CD14-positive monocyte (primary cell): Measurements from ENCODE around the gene DNAJA3. TPM values are rescaled to one million over a fixed set of nuclear protein-coding genes. Genes with fewer than 3 reads are reported as not detected.

Experiments
- DNase-seq, 3 donors: peaks; one replicate each; pipeline ENCODE4 v3.0.0-alpha.2; 2011 to 2022
- H2AFZ ChIP-seq: 2 replicates; pipeline ENCODE4 v1.6.0; 2012; ENCODE audit warnings: mild to moderate bottlenecking, low read depth, low read length, inconsistent platforms; ENCODE audit not compliant: insufficient read depth, poor library complexity, severe bottlenecking
- H3K27ac ChIP-seq, 2 donors: 1 replicate in 1 of 2; 2 replicates in 1 of 2; pipeline ENCODE4 v1.5.1; 2012 to 2013; ENCODE audit warnings: low read length in 2 of 2, control low read depth in 1 of 2, inconsistent platforms in 1 of 2, low read depth in 1 of 2, mild to moderate bottlenecking in 1 of 2
- H3K27me3 ChIP-seq, 2 donors: one replicate each; pipeline versions ENCODE4 v1.6.0 to v1.6.1; 2011 to 2013; ENCODE audit warnings: low read length in 2 of 2; ENCODE audit not compliant: control insufficient read depth in 2 of 2, insufficient read depth in 2 of 2
- H3K36me3 ChIP-seq, 2 donors: replicated peaks in 1 of 2; 1 replicate in 1 of 2; 2 replicates in 1 of 2; pipeline versions ENCODE4 v1.5.1 to v1.6.1; 2012 to 2013; ENCODE audit warnings: low read length in 2 of 2, control low read depth in 1 of 2, inconsistent platforms in 1 of 2, mild to moderate bottlenecking in 1 of 2; ENCODE audit not compliant: insufficient read depth in 2 of 2, control insufficient read depth in 1 of 2
- H3K4me1 ChIP-seq, 2 donors: 1 replicate in 1 of 2; 2 replicates in 1 of 2; pipeline versions ENCODE4 v1.5.1 to v1.6.1; 2012 to 2013; ENCODE audit warnings: low read length in 2 of 2, control low read depth in 1 of 2, inconsistent platforms in 1 of 2, mild to moderate bottlenecking in 1 of 2, moderate library complexity in 1 of 2; ENCODE audit not compliant: insufficient read depth in 2 of 2, control insufficient read depth in 1 of 2
- H3K4me2 ChIP-seq: replicated peaks from 2 replicates; pipeline ENCODE3; 2012; ENCODE audit warnings: low read length, moderate library complexity, mild to moderate bottlenecking; ENCODE audit not compliant: poor library complexity, severe bottlenecking; ENCODE audit errors: extremely low read depth
- H3K4me3 ChIP-seq, 3 experiments: fragments of 200-600 bp in 1 of 3; sonication (generic) in 1 of 3; replicated peaks in 1 of 3; 1 replicate in 2 of 3; 2 replicates in 1 of 3; pipeline ENCODE4 v1.5.1; 2011 to 2013; ENCODE audit warnings: low read length in 3 of 3, mild to moderate bottlenecking in 3 of 3, control low read depth in 2 of 3, low read depth in 2 of 3, inconsistent platforms in 1 of 3, moderate library complexity in 1 of 3
- H3K79me2 ChIP-seq: 2 replicates; pipeline ENCODE4 v1.6.0; 2012; ENCODE audit warnings: mild to moderate bottlenecking, control low read depth, inconsistent platforms, low read length, moderate library complexity; ENCODE audit not compliant: insufficient read depth
- H3K9ac ChIP-seq: 2 replicates; pipeline ENCODE4 v1.6.0; 2017; ENCODE audit warnings: low read length, mild to moderate bottlenecking; ENCODE audit not compliant: insufficient read depth, poor library complexity, severe bottlenecking
- H3K9me3 ChIP-seq, 2 donors: replicated peaks in 1 of 2; 1 replicate in 1 of 2; 2 replicates in 1 of 2; pipeline versions ENCODE4 v1.5.1 to v1.6.1; 2012 to 2013; ENCODE audit warnings: low read length in 2 of 2, control low read depth in 1 of 2; ENCODE audit not compliant: control insufficient read depth in 1 of 2, insufficient read depth in 1 of 2
- H4K20me1 ChIP-seq: 2 replicates; pipeline ENCODE4 v1.6.0; 2012; ENCODE audit warnings: mild to moderate bottlenecking, low read length, control low read depth, moderate library complexity; ENCODE audit not compliant: insufficient read depth
- H3K27ac Mint-ChIP-seq, 7 donors: one replicate each; pipeline ENCODE4 v1.8.0; 2020; ENCODE audit warnings: mild to moderate bottlenecking in 7 of 7, mixed read lengths in 7 of 7, moderate library complexity in 6 of 7, inconsistent platforms in 2 of 7
- H3K27me3 Mint-ChIP-seq, 3 donors: one replicate each; pipeline ENCODE4 v1.8.0; 2021 to 2022; ENCODE audit warnings: low read depth in 3 of 3, mild to moderate bottlenecking in 3 of 3, mixed read lengths in 3 of 3, moderate library complexity in 3 of 3, inconsistent platforms in 1 of 3
- H3K36me3 Mint-ChIP-seq, 2 donors: one replicate each; pipeline ENCODE4 v1.8.0; 2020; ENCODE audit warnings: mixed read lengths in 2 of 2, inconsistent platforms in 1 of 2, mild to moderate bottlenecking in 1 of 2
- H3K4me1 Mint-ChIP-seq: one replicate; pipeline ENCODE4 v1.8.0; 2020; ENCODE audit warnings: mild to moderate bottlenecking, mixed read lengths
- H3K4me3 Mint-ChIP-seq, 2 donors: one replicate each; pipeline ENCODE4 v1.8.0; 2020; ENCODE audit warnings: mild to moderate bottlenecking in 2 of 2, mixed read lengths in 2 of 2, moderate library complexity in 1 of 2
- H3K9me3 Mint-ChIP-seq, 7 donors: one replicate each; pipeline ENCODE4 v1.8.0; 2020 to 2022; ENCODE audit warnings: mixed read lengths in 7 of 7, mild to moderate bottlenecking in 6 of 7, moderate library complexity in 6 of 7, inconsistent platforms in 2 of 7
- CTCF ChIP-seq: fragments of 200-600 bp; IDR thresholded peaks from one replicate; pipeline ENCODE4 v1.8.0; 2022; ENCODE audit warnings: antibody characterized with exemption, mild to moderate bottlenecking
- WGBS: methylation state at CpG from one replicate; pipeline ENCODE4 v1.1.5; 2013; ENCODE audit warnings: missing lambda C conversion rate; ENCODE audit not compliant: insufficient coverage; 5-methylcytosine and 5-hydroxymethylcytosine counted together
- intact Hi-C, 2 donors: fragments of 100-400 bp; cut with micrococcal nuclease; formaldehyde crosslinking; loops; one replicate each; pipeline versions ENCODE4 v1.15.0 to v1.15.1; 2023
- polyA plus RNA-seq, 3 donors: library from polyadenylated mRNA; depleted of rRNA in 1 of 3; unstranded in 2 of 3; stranded (reverse) in 1 of 3; fragments of 300-500 nt in 2 of 3; fragments of >200 nt in 1 of 3; fragmentation: Illumina TruSeq in 2 of 3; gene quantifications; 1 replicate in 2 of 3; 2 replicates in 1 of 3; pipeline ENCODE4 v1.2.3, GENCODE V29; 2012 to 2021

DNAJA3 gene
- polyA plus RNA-seq, 3 donors: 17.1 to 27.9 (median 19.5) TPM

DNA sequence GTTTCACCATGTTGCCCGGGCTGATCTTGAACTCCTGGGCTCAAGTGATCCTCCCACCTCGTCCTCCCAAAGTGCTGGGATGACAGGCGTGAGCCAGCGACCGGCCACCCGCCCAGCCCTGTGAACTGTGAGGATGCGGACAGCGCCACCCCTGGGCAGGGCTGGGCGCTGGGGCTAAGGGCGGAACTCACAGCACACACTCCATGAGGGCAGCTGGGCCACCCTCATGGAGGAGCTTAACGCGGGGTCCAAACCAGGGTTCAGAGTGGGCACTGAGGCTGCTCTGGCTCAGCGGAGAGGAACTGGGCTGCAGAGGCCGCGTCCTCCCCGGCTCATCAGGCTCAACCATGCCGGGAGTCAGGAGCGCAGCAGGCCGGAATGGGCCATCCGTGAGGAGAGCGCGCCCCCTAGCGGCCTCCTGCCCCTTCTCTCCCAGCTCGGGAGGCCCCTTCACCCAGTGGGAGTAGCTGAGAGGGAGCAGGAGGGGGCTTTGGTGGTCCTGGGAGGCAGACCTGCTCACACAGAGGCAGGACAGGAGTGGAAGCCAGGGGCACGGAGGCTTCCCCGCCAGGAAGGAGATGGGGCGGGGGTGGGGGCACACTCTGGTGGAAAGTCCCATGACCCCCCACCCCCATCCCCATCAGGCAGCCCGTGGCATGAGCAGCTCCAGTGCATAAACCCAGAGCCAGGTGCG, 23.1 kb upstream of the DNAJA3 start:
- Histone ChIP-seq H3K36me3 (peaks cover 57 to 87% of the 10 kb centered on the region in 2 donors), H3K27ac (peak overlapping the region in 1 of 2 donors; percentile 26), H3K27me3 (no peaks in the 10 kb centered on the region), H3K9ac (no peak overlapping the region), H4K20me1 (peaks cover 100% of the 10 kb centered on the region), H3K9me3 (no peaks in the 10 kb centered on the region), H3K79me2 (peaks cover 44% of the 10 kb centered on the region), H3K4me3 (no peak overlapping the region), H2AFZ (no peak overlapping the region), H3K4me1 (peaks cover 16 to 28% of the 10 kb centered on the region in 2 donors), H3K4me2 (no peak overlapping the region)
- intact Hi-C loops: no loop called here
- H3K27me3 Mint-ChIP-seq: peaks cover 0 to 1% (median 0%) of the 10 kb centered on the region in 3 donors
- DNase-seq: peak; percentile 51 to 61 (median 60)
- H3K9me3 Mint-ChIP-seq: no peaks in the 10 kb centered on the region
- H3K4me1 Mint-ChIP-seq: peaks cover 19% of the 10 kb centered on the region
- peaks cover 56 to 86% of the 10 kb centered on the region in 2 donors for H3K36me3 Mint-ChIP-seq
- 42% methylated on average over 26 of the region's 29 CpGs for WGBS
- H3K27ac Mint-ChIP-seq: peak overlapping the region in 2 of 7 donors; percentile 13 to 66
- H3K4me3 Mint-ChIP-seq: no peak overlapping the region
- TF ChIP-seq CTCF: peak; percentile 97

- TF ChIP-seq CTCF: no peak
- H3K4me2 ChIP-seq: no peak overlapping the region
- H3K9ac ChIP-seq: no peak overlapping the region
- no peaks in the 10 kb centered on the region for H3K9me3 Mint-ChIP-seq
- H3K4me1 Mint-ChIP-seq: peaks cover 19% of the 10 kb centered on the region
- H3K36me3 Mint-ChIP-seq: peaks cover 56 to 87% of the 10 kb centered on the region in 2 donors
- peaks cover 100% of the 10 kb centered on the region for H4K20me1 ChIP-seq
- peaks cover 0 to 1% (median 0%) of the 10 kb centered on the region in 3 donors for H3K27me3 Mint-ChIP-seq
- H3K4me3 ChIP-seq: no peak overlapping the region
- peaks cover 65 to 87% of the 10 kb centered on the region in 2 donors for H3K36me3 ChIP-seq
- intact Hi-C loops: no loop called here
- no peak overlapping the region for H2AFZ ChIP-seq
- H3K9me3 ChIP-seq: no peaks in the 10 kb centered on the region
- WGBS: 95% methylated on average over 20 of the region's 24 CpGs
- peaks cover 16 to 28% of the 10 kb centered on the region in 2 donors for H3K4me1 ChIP-seq
- H3K27ac ChIP-seq: no peak overlapping the region
- no peaks in the 10 kb centered on the region for H3K27me3 ChIP-seq
- H3K4me3 Mint-ChIP-seq: no peak overlapping the region
- DNase-seq: no peak
- peak overlapping the region in 1 of 7 donors; percentile 41 for H3K27ac Mint-ChIP-seq
- H3K79me2 ChIP-seq: peaks cover 45% of the 10 kb centered on the region
Observed at GRCh38 chr16:4403133-4403949, 22.3 kb upstream of the DNAJA3 start.
